Measurements from ENCODE around the gene FABP3. TPM values are rescaled to one million over a fixed set of nuclear protein-coding genes. Genes with fewer than 3 reads are reported as not detected.

Gene FABP3
- total and polyA plus RNA-seq, 2 of the 8 experiments (the other 6 are each of a cell fraction or from before 2014, with no cell fraction given) = 34.8 to 43.9 TPM

GRCh38 chr1:31387612-31388011 lies 14.7 kb upstream of the FABP3 start:
- Histone ChIP-seq H3K14ac (ENCODE audit: insufficient read length) (no peak overlapping the region), H2BK5ac (ENCODE audit: low read depth, low read length) (no peak overlapping the region), H3K79me2 (ENCODE audit: control insufficient read depth in 1 of 2, insufficient read depth in 2 of 2, low read length in 2 of 2) (no peaks in the 10 kb centered on the region), H4K20me1 (replicated peaks in 1 of 2; ENCODE audit: control insufficient read depth in 1 of 2, insufficient read depth in 2 of 2, low read length in 2 of 2) (no peaks in the 10 kb centered on the region), H3K23me2 (ENCODE audit: low read depth, low read length) (peaks cover 2% of the 10 kb centered on the region; the same call in 1 of the 2 replicates), H3K36me3 (ENCODE audit: control insufficient read depth in 2 of 4, insufficient read depth in 4 of 4, low read length in 3 of 4) (no peaks in the 10 kb centered on the region), H3K4me3 (ENCODE audit: extremely low read depth in 1 of 4, insufficient read depth in 2 of 4, low read depth in 3 of 4, low read length in 4 of 4) (no peak overlapping the region), H3K18ac (ENCODE audit: extremely low read depth, low read length) (no peak overlapping the region), H2AFZ (ENCODE audit: low read length) (no peak overlapping the region), H3K27me3 (replicated peaks in 1 of 4; ENCODE audit: control insufficient read depth in 3 of 4, extremely low read depth in 1 of 4, insufficient read depth in 3 of 4, low read length in 3 of 4) (no peaks in the 10 kb centered on the region), H2AK5ac (ENCODE audit: low read depth, low read length) (no peak overlapping the region), H2BK120ac (replicated peaks; ENCODE audit: low read depth, low read length) (no peak overlapping the region), H4K5ac (ENCODE audit: insufficient read length, low read depth, low read length) (no peak overlapping the region), H3K4ac (replicated peaks; ENCODE audit: insufficient read length, low read depth, low read length) (no peak overlapping the region), H3K9me3 (ENCODE audit: insufficient read depth in 2 of 2, low read depth in 1 of 2, low read length in 1 of 2) (no peaks in the 10 kb centered on the region), H3K4me1 (replicated peaks in 1 of 4; ENCODE audit: control insufficient read depth in 3 of 4, insufficient read depth in 4 of 4, low read length in 3 of 4) (peaks cover 0 to 4% (median 0%) of the 10 kb centered on the region in 4 experiments; a peak in 1 of 7 replicates), H2BK20ac (ENCODE audit: low read length) (no peak overlapping the region), H3K23ac (ENCODE audit: insufficient read length) (no peak overlapping the region), H4K91ac (replicated peaks; ENCODE audit: insufficient read length, low read length) (peak overlapping the region; percentile 54), H3K79me1 (ENCODE audit: low read depth, low read length) (no peaks in the 10 kb centered on the region), H3K56ac (replicated peaks; ENCODE audit: insufficient read length, low read depth, low read length) (no peak overlapping the region), H2BK12ac (ENCODE audit: low read depth, low read length) (no peak overlapping the region), H3K4me2 (ENCODE audit: insufficient read depth in 1 of 2, low read depth in 2 of 2, low read length in 2 of 2) (no peak overlapping the region), H2BK15ac (ENCODE audit: low read length) (no peak overlapping the region), H3K27ac (ENCODE audit: low read depth, low read length) (no peak overlapping the region), H3K9ac (replicated peaks in 1 of 4; ENCODE audit: extremely low read depth in 1 of 4, low read depth in 3 of 4, low read length in 3 of 4) (no peak overlapping the region), H4K8ac (ENCODE audit: extremely low read depth, insufficient read depth, low read length) (no peak overlapping the region)
- FAIRE-seq = no peak
- TF ChIP-seq SP1 (IDR thresholded peaks at IDR 0.05; ENCODE audit: low read depth, low read length) (no peak), CTBP2 (IDR thresholded peaks at IDR 0.05; ENCODE audit: borderline replicate concordance, insufficient read depth, insufficient read length, low read length) (no peak), KDM4A (IDR thresholded peaks at IDR 0.05; ENCODE audit: low read depth, low read length, severe bottlenecking) (no peak), HDAC2 (IDR thresholded peaks at IDR 0.05; ENCODE audit: borderline replicate concordance in 1 of 2, low read depth in 2 of 2, low read length in 2 of 2) (no peak), USF2 (IDR thresholded peaks at IDR 0.05; ENCODE audit: low read length) (no peak), CEBPB (IDR thresholded peaks at IDR 0.05; ENCODE audit: low read depth, low read length) (no peak)
- no peak for DNase-seq (ENCODE audit: low read depth in 1 of 2, low spot score in 2 of 2)
- POLR2A ChIA-PET (ENCODE audit: partially characterized antibody) = interaction anchor here (1.2 kb wide), 1 partner anchor 14 kb away, joined by 3 read pairs; the partner anchor contains the start of gene FABP3
- CTCF ChIA-PET (ENCODE audit: partially characterized antibody) = interaction anchor here (0.7 to 2.0 kb wide), 4 partner anchors 32 to 1545 kb away, joined by 3 to 7 read pairs (median 4); no protein-coding TSS in a partner anchor
- 84% methylated on average over 10 of the region's 10 CpGs; no CpG with 5 or more reads in 1 of the 2 experiments for WGBS, 2 experiments (ENCODE audit: extremely low coverage in 1 of 2, insufficient coverage in 1 of 2, insufficient read length in 1 of 2, insufficient replicate concordance in 2 of 2, low coverage in 1 of 2, low lambda C conversion rate in 2 of 2, missing lambda C conversion rate in 1 of 2)

All from H1 (cell line).